ENCODE measurements around the gene DAPK2.

The DAPK2 gene

GRCh38 chr15:63994073-63994600 is 52.1 kb downstream of the DAPK2 start:
- DNase-seq, result no peak

GRCh38 chr15:63992300-63992699 is 54.0 kb downstream of the DAPK2 start:
- DNase-seq, result no peak

- DNase-seq, result no peak
Observed at GRCh38 chr15:63991706-63992105, 54.6 kb downstream of the DAPK2 start.

GRCh38 chr15:63990454-63990853 is 55.8 kb downstream of the DAPK2 start:
- no peak for DNase-seq

GRCh38 chr15:63987796-63988378 is 58.4 kb downstream of the DAPK2 start:
- no peak for DNase-seq

GRCh38 chr15:63986751-63987341 is 59.4 kb downstream of the DAPK2 start:
- no peak for DNase-seq

GRCh38 chr15:63986185-63986680 is 60.1 kb downstream of the DAPK2 start:
- no peak for DNase-seq

GRCh38 chr15:63985221-63986184 is 60.8 kb downstream of the DAPK2 start:
- DNase-seq, result no peak

- DNase-seq, result no peak
Observed at GRCh38 chr15:63984331-63984730, 62.0 kb downstream of the DAPK2 start.

GRCh38 chr15:63983061-63983711 is 63.1 kb downstream of the DAPK2 start:
- DNase-seq, result no peak

DNA sequence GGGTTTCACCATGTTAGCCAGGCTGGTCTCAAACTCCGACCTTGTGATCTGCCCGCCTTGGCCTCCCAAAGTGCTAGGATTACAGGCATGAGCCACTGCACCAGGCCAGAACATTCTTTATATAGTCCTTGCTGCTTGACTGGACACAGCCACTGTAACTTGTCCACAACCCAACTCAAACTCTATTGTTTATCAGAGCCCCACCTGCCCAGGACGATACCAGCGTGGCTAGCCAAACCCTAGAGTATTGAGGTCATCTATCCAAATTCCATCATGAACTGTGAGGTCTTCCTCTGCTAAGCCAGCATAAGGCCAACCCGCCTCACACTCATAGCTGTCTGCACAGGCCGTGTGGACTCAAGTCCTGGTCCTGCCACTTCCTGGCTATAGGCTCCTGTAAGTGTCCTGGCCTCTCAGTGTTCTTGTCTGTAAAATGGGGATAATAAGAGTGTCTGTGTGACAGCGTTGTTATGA is 63.9 kb downstream of the DAPK2 start:
- DNase-seq, result no peak

- no peak for DNase-seq
Observed at GRCh38 chr15:63981596-63982320, 64.5 kb downstream of the DAPK2 start.

GRCh38 chr15:63979262-63979793 is 67.0 kb downstream of the DAPK2 start:
- DNase-seq, result no peak

DNA sequence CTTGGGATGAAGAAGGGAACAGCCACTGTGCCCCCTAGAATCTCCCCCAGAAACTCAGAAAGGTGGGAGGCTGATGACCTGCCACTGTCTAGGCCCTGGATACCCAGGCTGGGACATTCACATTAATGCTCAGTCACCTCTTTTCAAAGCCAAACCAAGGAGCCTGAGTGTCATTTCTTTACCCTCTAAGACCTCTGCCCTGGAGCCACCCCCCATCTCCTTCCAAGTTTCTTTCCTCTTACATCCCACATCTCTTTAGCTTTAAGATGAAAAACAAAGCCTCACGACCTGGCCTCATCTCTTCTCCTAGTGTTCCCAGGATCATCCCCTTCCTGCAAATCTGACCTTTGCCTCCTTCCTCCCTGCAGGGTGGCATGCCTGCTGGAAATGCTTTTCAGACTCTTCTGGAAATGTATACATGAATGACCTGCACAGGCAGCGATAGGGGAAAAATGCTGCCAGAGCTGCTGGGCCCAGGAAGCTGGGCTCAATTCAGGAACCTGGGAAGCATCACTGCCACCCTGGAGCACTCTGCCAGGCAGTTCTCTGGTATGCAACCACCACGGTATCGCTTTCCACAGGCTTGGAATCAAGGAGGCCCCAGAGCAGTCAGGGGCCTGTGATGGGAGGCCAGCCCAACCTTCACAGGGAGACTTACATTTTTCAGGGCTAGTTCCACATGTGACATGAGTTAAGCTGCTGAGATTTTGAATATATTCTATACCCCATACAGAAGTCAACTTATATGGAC is 67.6 kb downstream of the DAPK2 start:
- DNase-seq, result no peak

DNA sequence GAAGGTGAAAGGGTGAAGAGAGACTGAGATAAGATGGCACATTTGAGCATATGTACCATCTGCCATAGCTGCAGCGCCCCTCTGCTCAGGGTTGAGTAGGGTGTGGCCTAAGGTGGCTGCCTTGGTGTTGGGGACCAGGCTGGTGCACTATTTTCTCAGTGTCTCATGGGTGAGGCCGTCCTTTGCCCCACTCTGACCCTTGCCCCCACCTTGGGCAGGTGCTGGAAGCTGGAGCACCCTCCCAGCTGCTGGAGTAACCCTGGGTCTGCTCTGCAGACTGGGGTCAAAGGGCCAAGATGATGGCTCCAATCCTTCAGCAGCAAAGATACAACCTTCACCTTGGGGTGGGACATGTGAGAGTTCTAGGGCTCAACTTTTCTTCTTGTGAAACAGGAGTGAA is 69.2 kb downstream of the DAPK2 start:
- no peak for DNase-seq

- no peak for DNase-seq
Observed at GRCh38 chr15:63974021-63974420, 72.3 kb downstream of the DAPK2 start.

DNA sequence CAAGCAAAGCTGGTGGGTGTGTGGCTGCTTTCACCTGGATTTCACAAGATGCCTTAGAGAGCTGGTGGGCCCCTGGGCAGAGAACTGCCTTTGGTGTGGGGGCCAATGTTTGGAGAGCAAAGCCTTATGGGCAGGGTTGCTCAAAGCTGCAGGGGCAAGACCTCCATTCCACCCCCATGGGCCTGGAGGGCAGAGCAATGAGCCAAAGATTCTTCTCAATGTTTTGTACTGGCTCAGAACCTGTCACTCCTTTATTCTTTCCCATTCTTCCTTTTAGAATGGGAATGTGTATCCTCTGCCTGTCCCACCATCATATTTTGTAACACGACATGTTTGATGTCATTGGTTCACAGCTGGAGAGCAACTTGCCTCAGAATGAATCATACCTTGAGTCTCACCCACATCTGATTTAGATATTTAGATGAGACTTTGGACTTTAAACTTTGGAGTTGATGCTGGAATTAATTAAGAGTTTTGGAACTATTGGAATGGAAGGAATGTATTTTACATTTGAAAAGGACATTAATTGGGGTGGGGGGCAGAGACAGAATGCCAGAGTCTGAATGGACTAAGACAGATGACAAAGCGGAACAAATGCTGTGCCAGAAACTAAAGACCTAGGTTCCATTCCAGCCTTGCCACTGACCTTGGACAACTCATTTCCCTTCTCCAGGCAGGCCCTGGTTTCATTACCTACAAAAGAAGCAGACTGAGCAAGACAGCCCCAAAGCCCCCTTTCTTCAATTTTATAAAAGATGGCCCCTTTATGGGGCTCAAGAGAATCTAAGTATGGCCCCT is 72.9 kb downstream of the DAPK2 start:
- DNase-seq, result no peak

DNA sequence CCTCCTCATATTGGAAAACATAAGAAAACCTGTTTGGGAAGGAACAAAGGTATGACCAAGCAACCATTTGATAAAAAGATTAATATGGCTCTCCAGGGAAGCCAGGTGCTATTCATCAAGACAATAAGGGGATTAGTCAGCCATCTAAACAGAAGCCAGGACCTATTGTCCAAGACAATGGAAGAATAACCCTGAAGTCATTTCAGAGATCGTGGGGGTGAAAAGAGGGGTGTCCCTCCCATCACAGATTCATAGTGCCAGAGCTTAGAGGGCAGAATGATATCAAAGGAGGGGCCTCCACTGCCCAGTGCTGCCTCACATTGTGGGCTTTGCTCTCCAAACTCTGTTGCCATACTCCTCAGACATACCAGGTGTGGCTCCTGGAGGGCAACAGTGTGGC is 73.5 kb downstream of the DAPK2 start:
- DNase-seq, result no peak

GRCh38 chr15:63971904-63972303 is 74.4 kb downstream of the DAPK2 start:
- no peak for DNase-seq

DNA sequence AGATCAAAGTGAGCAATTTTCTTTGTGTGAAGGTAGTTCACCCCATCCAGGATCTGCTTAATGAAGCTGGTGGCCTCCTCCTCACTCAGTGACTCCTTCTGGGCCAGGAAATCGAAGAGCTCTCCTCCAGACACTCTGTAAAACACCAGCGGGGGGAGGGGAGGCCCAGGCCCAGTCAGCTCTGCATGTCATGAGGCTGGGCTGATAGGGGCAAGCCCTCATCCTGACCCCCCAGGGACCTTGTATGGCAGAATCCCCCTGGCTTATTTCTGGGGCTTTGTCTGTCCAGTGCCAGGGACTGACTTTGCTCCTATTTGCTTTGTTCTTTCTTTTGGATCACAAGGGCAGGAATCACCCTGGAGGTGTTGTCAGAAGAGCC is 74.9 kb downstream of the DAPK2 start:
- DNase-seq, result no peak

Measured in NCI-H510A treated with DMSO at 0.1 percent for 48 hours (cell line).